Measurements from ENCODE around the gene ADAMTS5. TPM values are rescaled to one million over a fixed set of nuclear protein-coding genes. Genes with fewer than 3 reads are reported as not detected.

ADAMTS5 gene
- total and polyA plus RNA-seq, 2 of the 13 experiments (the other 11 are each of a cell fraction or from before 2014, with no cell fraction given) = not detected

- FAIRE-seq = no peak
- H3K27ac ChIP-seq (ENCODE audit: extremely low read length, insufficient read depth, low read length) = no peak overlapping the region
- ChIA-PET POLR2A (no interaction called here), CTCF (ENCODE audit: low intra/inter-chr PET ratio, low total read pairs) (no interaction called here)
- BruUV-seq (replicated peaks) = no TSS peak
- no peak for DNase-seq (ENCODE audit: low spot score)
- intact Hi-C loops (cut with micrococcal nuclease; ENCODE audit: unreplicated experiment) (no loop called here), in situ Hi-C loops (cut with HindIII; ENCODE audit: extremely low pct_ligation_motif_present, low pct_unique_long_range_greater_than_20kb) (no loop called here)
- H2AFZ ChIP-seq (ENCODE audit: low read length) = no peak overlapping the region
- no peaks in the 10 kb centered on the region for H3K4me1 ChIP-seq (ENCODE audit: insufficient read depth, low read length)
- H3K4me2 ChIP-seq (ENCODE audit: low read depth, low read length) = no peak overlapping the region
- no peak for TF ChIP-seq ZNF552 (CRISPR knock-in tag; IDR thresholded peaks at IDR 0.05; ENCODE audit: borderline replicate concordance)
- no peak for TF ChIP-seq FOXM1 (CRISPR knock-in tag; IDR thresholded peaks at IDR 0.05)
- no peak for TF ChIP-seq SMC3 (IDR thresholded peaks at IDR 0.05; ENCODE audit: low read length)
- no peak for TF ChIP-seq ATF1 (CRISPR knock-in tag; IDR thresholded peaks at IDR 0.05)
- no peak for TF ChIP-seq ZNF263 (CRISPR knock-in tag; IDR thresholded peaks at IDR 0.05)
- TF ChIP-seq TCF7L2 (IDR thresholded peaks at IDR 0.05; ENCODE audit: low read depth, low read length) = no peak
- no peak for TF ChIP-seq ZNF614 (CRISPR knock-in tag; IDR thresholded peaks at IDR 0.05; ENCODE audit: borderline replicate concordance)
- TF ChIP-seq ZNF230 (CRISPR knock-in tag; IDR thresholded peaks at IDR 0.05) = no peak
- no peak for TF ChIP-seq PAXIP1 (CRISPR knock-in tag; conservative IDR thresholded peaks at IDR 0.05)
- TF ChIP-seq ZNF468 (CRISPR knock-in tag; IDR thresholded peaks at IDR 0.05) = no peak
- TF ChIP-seq WIZ (CRISPR knock-in tag; IDR thresholded peaks at IDR 0.05) = no peak
- TF ChIP-seq ZNF800 (CRISPR knock-in tag; IDR thresholded peaks at IDR 0.05) = no peak
- no peak for TF ChIP-seq ZNF414 (CRISPR knock-in tag; IDR thresholded peaks at IDR 0.05)
- TF ChIP-seq ATF5 (CRISPR knock-in tag; IDR thresholded peaks at IDR 0.05; ENCODE audit: low read depth) = no peak
- no peak for TF ChIP-seq CBX1 (IDR thresholded peaks at IDR 0.05; ENCODE audit: low read depth)
- TF ChIP-seq IKZF1 (IDR thresholded peaks at IDR 0.05) = no peak
- TF ChIP-seq ZNF567 (CRISPR knock-in tag; IDR thresholded peaks at IDR 0.05; ENCODE audit: borderline replicate concordance) = no peak
- no peak for TF ChIP-seq ZNF546 (CRISPR knock-in tag; conservative IDR thresholded peaks at IDR 0.05)
- H3K4me3 ChIP-seq (replicated peaks in 1 of 3; ENCODE audit: insufficient read depth in 1 of 3, low read depth in 2 of 3, low read length in 3 of 3) = no peak overlapping the region
- no peak overlapping the region for H3K9ac ChIP-seq (ENCODE audit: insufficient read depth, low read depth, low read length)
- no peak for ATAC-seq
- no peaks in the 10 kb centered on the region for H3K27me3 ChIP-seq (ENCODE audit: control insufficient read depth in 1 of 2, insufficient read depth in 2 of 2, low read length in 2 of 2)
- no peaks in the 10 kb centered on the region for H3K36me3 ChIP-seq (replicated peaks in 1 of 2; ENCODE audit: control insufficient read depth in 1 of 2, insufficient read depth in 2 of 2, low read length in 2 of 2)
- no peaks in the 10 kb centered on the region for H4K20me1 ChIP-seq (ENCODE audit: insufficient read depth, low read length)
- no peaks in the 10 kb centered on the region for H3K79me2 ChIP-seq (ENCODE audit: insufficient read depth, low read length)
- peaks cover 96% of the 10 kb centered on the region for H3K9me3 ChIP-seq (ENCODE audit: low read length)
Measured at GRCh38 chr21:26888256-26888655, 78.6 kb downstream of the ADAMTS5 start.

Measured in HepG2 (cell line).